CD4-positive, alpha-beta T cell treated with Interleukin-21 for 1 hour (primary cell): Measurements from ENCODE around the gene NLGN1.
"Not testable (repeated sequence)": the region's sequence is repeated elsewhere in the genome, so short reads cannot be mapped to it uniquely, and the experiment has no call there.

Experiments used
- DNase-seq: peaks from one replicate; pipeline ENCODE4 v3.0.0-alpha.2; 2020

NLGN1 gene

DNA sequence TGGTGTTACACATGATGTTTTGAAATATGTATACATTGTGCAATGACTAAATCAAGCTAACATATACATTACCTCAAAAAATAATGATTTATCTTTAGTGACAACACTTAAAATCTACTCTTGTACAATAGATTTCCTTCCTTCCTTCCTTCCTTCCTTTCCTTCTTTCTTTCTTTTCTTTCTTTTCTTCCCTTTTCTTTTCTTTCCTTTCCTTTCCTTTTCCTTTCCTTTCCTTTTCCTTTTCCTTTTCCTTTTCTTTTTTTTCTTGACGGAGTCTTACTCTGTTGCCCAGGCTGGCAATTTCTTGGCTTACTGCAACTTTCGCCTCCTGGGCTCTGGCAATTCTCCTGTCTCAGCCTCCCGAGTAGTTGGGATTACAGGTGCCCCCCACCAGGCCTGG lies 170.5 kb downstream of the NLGN1 start:
- DNase-seq = no peak

DNA sequence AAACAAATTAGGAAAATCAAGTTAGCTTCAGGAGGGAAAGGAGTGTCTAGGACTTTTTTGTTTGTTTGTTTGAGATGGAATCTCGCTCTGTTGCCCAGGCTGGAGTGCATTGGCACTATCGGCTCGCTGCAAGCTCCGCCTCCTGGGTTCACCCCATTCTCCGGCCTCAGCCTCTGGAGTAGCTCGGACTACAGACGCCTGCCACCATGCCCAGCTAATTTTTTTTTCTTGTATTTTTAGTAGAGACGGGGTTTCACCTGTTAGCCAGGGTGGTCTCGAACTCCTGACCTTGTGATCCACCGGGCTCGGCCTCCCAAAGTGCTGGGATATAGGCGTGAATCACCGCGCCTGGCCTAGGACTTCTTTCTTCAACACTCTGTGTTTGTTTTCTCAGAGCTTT lies 171.1 kb downstream of the NLGN1 start:
- no peak for DNase-seq

DNA sequence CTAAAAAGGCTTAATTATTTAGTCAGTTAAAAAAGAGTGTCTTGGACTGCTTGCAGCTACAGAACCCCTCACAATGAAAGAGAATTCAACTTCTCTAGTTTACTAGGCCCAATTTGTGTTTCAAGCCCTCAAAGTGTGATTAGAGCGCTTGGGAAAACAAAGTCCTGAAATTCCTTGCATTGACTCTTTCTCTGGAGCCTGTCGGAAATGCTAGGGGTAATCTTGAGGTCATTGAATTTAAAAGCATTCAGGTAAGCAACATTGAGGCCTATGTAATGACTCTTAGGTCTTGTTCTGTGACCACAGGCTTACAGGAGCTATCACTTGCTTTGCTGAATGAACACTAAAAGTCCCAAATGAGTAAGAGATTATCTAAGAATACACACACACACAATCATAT lies 186.0 kb downstream of the NLGN1 start:
- DNase-seq = no peak

DNA sequence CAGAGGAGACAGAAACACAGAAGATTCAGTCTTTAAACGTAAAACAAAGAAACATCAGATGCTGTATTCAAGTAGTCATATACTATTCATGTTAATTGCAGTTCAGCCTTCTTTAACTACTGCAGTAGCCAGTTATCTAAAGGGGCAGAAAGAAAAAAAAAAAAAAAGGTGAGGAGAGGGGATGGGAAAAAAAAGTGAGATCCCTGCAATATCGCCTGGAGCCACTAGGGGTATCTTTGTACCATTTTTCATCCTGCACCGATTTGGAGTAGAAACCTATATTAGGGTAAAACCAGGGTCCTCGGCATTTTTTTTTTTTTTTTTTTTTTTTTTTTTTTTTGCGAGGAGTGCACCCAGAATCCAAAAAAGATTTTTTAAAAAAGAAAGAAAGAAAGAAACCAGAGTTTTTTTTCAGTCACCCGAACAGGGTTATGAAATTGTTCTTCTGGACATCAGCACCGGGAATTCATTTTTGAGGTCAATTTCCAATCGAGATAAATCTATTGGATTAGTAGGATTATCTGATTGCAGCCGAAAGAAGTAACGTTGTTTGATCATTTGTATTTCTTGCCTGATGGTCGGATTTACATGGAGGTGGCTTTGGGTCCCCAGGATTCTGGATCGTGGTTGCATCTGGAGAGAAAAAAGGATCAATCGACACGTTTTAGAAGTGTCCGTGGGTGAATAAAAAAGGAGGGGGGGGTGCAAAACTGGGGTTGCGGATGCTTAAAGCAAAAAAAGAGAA lies 186.7 kb downstream of the NLGN1 start:
- DNase-seq = no peak

DNA sequence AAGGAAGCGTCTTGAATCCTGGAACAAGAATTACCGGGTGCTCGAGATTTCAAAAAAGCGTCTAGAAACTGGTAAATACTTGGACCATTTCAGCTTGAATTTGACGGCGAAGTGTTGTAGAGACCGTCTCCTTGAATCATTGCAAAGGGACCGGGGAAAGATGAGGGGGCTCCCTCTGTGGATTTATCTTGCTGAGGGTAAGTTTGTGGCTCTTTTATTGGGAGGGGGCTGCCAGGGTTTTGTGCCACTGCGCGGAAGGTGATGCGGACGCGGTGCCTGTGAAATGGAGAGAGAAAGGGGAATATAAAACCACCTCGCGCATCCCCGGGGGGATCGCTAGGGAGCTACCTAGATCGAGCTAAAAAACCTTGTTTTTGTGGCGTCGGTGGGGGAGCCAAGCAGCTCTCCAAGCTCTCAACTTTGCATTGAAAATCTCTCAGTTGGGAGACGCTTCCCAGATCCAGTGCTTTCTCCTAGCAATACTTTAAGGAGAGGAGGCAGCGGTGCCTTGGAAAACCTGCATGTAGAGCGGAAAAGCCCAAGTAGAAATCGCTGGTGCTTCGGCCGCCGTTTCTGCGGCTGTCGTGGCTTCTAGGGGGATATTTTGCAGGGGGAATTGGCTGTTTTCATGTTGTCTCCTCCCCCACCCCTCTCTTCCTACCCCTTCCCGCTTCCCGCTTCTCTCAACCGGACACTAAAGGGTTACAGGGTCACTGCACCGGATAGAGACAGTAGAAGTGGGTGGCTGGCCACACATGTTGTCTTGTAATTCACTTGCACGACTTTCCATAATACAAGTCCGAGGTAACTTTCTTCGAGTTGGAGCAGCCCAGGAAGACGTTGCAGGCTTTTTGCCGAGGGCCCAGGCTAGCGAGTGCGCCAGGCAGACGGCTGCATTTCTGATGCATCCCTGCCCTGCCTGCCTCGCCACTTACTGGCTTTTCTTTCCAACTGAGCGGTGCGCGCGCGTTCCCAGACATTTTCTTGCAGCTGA lies 187.6 kb downstream of the NLGN1 start:
- no peak for DNase-seq

DNA sequence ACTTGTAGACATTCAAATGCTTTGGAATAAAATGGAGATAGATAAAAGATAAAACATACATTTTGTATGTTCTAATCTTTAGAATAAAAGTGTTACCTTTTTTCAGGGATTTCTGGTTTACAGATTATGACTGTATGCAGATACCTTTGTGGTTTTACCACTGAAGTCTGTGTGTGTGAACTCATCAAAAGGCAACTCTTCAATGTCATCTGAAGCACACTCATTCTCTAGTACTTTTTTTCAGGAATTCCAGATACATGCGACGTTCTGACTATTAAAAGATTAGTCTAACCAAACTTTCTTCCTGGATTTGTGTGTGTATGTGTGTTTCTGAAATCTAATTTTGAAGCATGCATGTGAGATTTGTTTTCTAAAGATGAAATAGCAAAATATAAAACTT lies 188.6 kb downstream of the NLGN1 start:
- DNase-seq = no peak

DNA sequence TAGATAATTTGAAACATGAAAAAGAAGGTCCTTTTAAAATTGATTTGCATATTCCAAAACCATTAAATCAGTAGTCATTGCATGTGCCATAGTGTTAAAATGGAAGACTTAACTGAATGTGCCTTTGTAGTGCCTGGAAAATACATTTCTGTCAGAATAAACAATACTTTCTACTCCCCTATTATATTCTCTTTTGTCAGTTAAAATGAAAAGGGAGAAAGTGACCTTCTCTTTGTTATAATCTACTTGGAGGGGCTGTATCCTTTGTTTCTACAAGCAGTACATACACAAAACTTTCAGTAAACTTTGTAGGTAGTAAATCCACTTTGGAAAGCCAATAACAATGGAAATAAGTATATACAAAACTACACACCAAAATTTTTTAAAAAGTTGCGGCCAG lies 189.5 kb downstream of the NLGN1 start:
- no peak for DNase-seq

DNA sequence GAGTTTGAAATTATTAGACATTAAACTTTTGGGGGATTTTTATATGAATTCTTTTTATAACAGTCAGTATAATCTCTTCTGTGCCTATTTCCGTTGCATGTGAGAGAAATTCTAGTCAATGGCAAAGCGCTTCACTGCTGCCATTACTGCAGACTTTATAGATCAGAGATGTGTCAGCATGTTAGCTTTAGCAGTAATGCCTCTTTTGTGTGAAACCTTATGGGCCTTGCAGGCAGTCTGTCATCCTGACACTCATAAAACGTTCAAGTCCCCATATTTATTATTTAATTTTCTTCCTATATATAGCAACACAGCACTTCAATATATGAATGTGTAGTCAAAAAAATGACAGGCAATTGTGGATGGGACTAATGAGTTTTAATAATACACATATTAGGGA lies 191.0 kb downstream of the NLGN1 start:
- DNase-seq = no peak

DNA sequence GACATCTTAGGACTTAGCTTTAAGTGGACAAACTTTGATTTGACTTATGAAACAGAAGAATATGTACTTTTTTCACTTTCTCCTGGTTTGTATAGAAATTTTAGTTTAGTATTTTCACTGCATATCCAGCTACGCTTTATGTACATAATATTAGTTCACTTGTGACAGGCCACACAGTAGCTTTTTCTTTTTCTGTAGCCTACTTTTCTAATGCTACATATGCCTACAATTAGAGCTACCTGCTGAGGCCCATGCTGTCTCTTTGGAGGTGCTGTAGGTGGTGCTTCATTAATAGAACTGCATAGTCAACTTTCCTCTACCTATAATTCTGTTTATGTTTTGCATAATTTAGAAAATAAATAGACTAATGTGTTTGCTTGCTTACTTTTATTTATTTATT lies 191.6 kb downstream of the NLGN1 start:
- no peak for DNase-seq

DNA sequence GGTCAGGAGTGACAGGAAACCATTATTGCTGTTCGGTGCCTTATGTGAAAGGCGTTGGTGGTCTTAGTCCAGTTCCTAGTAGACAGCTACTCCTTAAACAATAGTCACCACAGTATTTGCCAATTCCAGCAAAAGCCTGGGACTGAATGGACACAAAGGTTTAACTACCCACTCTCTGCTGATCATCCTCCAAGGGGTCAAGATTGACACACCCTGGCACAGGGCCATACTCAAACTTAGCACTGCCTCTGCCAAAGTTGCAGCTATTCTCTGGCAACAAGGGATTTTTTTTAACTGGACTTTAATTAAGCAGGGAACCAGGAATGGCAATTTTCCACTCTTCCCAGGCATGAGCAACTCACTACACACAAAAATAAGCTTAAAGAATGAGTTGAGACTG lies 193.9 kb downstream of the NLGN1 start:
- no peak for DNase-seq

DNA sequence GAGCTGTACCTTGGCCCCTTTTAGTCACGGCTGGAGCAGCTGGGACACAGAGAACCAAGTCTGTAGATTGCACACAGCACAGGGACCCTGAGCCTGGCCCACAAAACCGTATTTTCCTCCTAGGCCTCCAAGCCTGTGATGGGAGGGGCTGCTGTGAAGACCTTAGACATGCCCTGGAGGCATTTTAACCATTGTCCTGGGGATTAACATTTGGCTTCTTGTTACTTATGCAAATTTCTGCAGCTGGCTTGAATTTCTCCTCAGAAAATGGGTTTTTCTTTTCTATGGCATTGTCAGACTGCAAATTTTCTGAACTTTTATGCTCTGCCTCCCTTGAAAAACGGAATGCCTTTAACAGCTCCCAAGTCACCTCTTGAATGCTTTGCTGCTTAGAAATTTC lies 197.3 kb downstream of the NLGN1 start:
- DNase-seq = not testable (repeated sequence)

DNA sequence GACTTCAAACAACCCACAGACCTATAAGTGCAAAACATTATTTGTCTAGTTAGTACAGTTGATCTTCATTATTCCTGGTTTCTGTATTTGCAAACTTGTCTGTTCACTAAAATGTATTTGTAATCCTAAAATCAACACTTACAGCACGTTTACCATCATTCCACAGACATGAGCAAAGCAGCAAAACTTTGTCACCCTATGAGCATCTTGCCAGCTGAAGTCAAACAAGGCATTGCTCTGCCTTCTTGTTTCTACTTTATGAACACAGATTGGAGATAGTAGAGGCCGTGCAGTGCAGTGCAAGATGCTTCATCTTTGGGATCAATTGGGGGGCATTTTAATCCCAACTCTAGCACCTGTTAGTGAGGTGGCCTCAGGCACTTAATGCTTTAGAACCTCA lies 202.1 kb downstream of the NLGN1 start:
- no peak for DNase-seq

DNA sequence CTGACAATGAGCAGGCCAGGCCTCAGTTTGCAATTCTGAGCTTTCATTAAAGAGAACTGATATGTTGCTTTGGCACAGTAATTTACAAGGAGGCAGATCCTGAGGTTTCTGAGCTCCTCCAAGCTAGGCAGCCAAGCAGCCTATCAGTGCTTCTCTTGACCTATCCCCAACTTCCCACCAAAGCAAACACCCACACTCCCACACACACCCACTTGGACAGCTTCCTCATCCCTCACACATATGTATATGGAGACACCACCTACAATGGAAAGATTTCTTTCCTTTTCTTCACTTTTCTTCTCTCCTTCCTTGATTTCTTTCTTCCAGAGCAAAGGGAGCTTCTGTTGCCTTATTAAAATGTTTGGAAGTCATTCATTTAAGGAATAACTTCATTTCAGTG lies 217.0 kb downstream of the NLGN1 start:
- DNase-seq = no peak

DNA sequence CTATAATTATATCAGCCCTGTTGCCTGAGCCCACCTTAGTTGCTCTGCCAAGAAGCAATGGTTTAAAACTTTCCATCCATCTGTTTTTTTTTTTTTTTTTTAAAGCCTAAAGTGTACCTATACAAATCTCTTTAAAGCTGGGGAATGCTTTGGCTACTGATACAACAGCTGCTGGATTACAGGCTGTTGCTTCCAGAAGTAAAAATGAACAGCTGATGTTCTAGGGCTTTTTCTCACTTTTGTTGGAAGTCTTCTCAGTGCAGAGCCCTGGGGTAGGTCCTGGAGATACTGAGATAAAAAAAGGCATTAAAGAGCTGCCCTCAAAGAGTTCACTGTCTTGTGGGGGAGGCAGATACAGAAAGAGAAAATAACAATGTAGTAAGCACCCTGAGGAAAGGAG lies 218.1 kb downstream of the NLGN1 start:
- no peak for DNase-seq

DNA sequence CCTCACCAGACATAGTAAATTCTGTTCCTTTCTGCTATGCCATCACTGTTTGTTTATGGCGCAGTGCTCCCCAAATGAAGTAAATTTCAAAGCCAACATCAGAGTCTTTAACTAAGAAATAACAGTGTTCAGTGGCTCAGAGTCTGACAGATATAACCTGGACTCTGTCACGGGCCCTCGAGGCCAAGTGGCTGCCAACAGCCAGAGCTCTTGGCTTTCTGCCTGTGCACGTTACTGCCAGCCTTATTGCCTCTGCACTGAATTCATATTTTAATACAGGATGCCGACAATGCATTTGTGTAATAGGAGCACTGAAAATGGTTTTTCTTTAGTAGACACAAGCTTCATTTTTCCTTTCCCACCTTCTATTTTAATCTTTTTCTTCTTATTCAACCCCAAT lies 219.9 kb downstream of the NLGN1 start:
- no peak for DNase-seq

DNA sequence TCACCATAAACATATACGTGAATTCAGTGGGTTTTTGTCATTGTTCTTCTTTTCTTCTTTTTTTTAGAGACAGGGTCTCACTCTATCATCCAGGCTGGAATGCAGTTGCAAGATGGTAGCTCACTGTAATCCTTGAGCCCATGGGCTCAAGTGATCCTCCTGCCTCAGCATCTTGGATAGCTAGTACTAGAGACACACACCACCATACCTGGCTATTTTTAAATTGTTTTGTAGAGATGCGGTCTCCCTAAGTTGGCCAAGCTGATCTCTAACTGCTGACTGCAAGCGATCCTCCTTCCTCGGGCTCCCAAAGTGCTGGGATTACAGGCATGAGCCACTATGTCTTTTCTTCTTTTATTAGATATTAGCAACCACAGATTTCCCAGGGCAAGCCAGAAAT lies 220.6 kb downstream of the NLGN1 start:
- no peak for DNase-seq

DNA sequence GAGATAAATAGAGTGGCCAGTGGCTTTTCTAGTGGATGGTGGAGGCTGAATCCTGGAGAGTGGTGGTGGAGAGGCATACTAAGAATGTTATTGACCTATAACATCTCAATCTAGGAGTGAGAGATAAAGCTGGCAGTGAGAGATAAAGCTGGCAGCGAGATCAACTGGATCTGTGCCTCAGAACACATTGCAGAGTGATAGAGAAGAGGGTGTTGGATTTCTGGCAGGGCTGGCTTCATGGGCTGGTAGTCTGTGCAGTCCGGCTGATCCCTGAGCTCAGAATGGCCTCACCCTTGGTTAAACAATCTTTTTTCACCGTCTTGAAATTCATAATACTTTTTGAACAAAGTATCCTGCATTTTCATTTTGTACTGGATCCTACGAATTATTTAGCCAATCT lies 221.2 kb downstream of the NLGN1 start:
- no peak for DNase-seq

DNA sequence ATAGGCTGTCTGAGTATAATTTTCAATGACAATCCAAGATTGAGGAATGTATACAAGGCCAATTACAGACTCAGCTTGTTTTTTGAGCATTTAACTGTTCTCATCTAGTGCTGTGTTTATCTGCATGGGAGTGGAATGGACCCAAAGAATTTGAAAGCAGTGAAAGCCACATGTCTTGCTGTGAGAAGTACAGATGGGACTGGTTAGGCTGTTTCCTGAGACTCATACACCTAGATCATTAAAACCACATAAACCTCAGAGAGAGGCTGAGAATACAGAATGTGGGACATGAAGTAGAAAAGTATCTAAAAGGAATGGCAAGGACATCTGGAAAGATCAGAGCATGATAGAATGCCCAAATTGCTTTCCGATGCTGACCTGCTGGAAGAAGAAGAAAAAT lies 224.6 kb downstream of the NLGN1 start:
- no peak for DNase-seq

DNA sequence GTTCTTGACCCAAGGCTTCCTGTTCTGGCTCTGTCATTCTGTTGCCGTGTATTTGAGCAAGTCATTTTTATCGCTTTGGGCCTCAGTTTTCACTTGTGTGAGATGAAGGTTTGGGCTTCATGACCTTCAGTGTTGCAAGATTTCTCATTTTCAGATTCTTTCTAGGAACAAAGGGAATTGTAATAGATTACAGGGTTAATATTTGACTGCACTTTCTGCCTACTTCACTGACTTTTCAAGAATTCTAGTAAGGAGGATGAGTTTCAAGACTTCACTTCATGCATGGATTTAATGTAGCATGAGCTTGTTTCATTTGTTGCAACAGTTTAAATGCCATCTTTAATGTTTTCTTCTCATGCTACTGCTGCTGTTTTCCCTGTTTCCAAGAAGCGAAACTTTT lies 226.5 kb downstream of the NLGN1 start:
- no peak for DNase-seq

DNA sequence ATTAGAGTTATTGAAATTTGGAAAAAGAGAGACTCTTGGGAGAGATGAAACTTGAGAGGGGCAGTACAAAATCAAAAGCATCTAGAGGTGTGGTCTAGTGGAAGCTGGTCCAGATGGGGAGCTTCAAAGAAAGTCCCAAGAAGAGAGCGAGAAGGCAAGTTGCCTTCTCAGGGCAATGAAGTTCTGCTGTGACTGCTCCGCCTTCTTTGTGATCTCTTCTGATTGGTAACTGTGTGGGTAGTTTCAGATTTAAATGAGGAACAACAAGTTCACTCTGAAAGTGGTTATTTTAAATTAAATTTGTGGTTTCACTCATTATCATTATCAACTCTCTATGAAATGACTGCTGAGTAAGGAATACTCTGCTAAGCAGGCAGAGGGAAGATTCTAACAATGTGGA lies 233.3 kb downstream of the NLGN1 start:
- DNase-seq = no peak

DNA sequence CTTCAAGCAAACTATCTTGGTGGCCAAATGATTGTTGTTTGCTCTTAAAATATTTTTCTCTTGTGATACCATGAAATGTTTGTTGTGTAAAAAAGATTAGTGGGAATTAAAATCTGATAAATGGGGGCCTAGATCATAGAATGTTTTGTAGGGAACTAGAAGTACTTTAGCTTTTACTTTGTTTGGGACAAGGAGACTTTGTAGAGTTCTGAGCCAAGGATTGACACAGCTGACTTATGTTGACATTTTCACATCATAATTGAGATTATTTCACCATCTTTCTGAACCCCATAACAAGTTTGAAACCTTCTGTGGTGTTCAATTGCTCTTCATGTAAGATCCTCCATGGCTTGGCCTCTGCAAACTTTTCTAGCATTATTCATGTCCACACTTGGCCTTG lies 235.4 kb downstream of the NLGN1 start:
- DNase-seq = no peak

DNA sequence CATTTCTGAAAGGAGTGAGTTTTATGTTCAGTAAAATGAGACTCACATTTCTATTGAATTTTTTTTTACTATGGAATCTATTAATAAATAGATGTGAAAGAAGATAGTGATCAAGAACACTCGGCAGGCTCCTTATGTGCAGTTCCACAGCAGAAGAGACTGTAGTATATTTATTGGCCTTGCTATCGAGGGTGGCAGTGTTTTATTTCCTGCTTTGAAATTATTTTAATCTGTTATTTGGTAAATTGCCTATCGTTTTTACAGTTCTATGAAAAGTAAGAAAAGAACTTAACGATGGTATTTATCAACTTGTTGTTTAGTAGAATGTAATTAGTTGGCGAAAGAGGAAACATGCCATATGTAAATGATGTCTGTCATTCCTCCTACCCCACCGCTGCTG lies 238.3 kb downstream of the NLGN1 start:
- no peak for DNase-seq

DNA sequence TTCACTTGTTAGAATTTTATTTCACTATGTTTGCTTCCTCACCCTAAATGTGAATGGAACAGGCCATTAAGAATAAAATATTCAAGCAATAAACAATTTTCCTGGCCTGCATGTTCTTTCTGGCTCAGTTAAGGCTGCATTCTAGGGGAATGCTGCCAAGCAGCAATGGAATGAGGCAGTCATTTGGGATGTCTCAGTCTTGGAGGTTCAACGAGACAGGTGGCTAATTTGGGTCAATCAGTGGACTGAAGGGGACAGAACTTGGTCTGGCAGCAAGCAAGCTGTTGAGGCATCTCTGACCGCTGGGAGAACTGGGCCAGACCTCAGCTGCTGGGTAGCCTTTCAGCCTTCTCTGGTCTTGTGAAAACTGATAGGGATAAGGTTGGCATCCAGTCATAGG lies 241.6 kb downstream of the NLGN1 start:
- DNase-seq = no peak

DNA sequence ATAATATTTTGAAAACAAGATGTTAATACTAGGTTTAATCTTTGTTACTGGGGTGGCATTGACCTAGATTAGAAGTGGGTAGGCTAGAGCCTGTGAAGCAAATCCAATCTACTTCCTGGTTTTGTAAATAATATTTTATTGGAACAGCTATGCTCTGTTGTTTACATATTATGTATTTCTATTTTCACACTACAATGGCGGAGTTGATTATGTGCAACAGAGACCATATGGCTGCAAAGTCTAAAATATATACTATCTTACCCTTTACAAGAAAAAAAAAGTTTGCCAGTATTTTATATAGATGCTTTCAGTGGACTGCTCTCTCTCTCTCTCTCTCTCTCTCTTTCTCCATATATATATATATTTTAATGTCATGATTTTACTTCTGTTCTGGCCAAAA lies 244.2 kb downstream of the NLGN1 start:
- no peak for DNase-seq
